ENCODE data around the gene OR6K6.

OR6K6 gene

DNA sequence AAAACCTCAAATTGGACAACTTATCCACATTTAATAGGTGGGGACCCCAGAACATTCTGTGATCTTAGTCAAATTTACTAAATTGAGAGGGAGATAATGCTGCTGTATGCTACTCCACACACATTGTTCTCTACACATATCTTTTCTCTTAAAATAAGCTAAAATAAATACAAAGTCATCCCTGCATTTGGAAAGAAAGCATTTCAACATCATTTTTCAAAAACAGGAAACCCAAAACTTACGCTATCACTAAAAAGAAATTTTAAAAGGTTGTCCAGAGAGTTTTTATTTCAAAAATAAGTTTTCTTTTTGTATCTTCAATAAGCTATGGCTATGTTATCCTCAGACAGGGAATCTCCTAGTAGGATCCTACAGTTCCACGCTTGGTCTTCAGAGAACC lies 46.0 kb downstream of the OR6K6 start:
- in situ Hi-C loops (cut with MboI; ENCODE audit: low sequenced_read_pairs) = no loop called here

GRCh38 chr1:158801396-158801795 lies 46.9 kb downstream of the OR6K6 start:
- in situ Hi-C loops (cut with MboI; ENCODE audit: low sequenced_read_pairs) = no loop called here

DNA sequence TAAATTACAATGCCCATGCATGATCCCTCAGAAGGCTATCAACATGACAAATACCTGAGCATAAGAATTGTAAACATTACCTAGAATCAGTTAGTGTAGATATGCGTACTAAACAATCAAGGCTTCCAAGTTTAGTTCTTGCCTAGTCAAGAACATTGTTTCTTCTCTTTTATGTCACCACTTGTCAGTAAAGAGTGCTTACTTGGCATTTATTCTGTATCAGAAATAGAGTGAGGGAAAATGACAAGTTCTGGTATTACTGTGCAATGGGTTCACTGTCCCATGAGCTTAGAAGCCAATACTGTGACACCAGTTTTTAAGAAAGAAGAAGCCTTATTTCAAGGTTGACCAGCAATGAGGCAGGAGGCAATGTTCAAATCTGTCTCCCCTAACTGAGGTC lies 49.2 kb downstream of the OR6K6 start:
- in situ Hi-C loops (cut with MboI; ENCODE audit: low sequenced_read_pairs) = no loop called here
